H9 (cell line): ENCODE results near the gene ZNF446. TPM values are rescaled to one million over a fixed set of nuclear protein-coding genes. Genes with fewer than 3 reads are reported as not detected.

Source experiments
- DNase-seq: peaks from one replicate; pipeline ENCODE4 v3.0.0-alpha.2; 2017
- H2AFZ ChIP-seq: one replicate; pipeline ENCODE4 v1.6.1; 2013; ENCODE audit warnings: mild to moderate bottlenecking, low read length, control low read depth, moderate library complexity
- H2AK5ac ChIP-seq: 2 replicates; pipeline ENCODE4 v1.6.1; 2013; ENCODE audit warnings: low read length, control low read depth, mixed read lengths; ENCODE audit not compliant: insufficient read length
- H2BK120ac ChIP-seq: one replicate; pipeline ENCODE4 v1.6.1; 2013; ENCODE audit warnings: low read depth, mild to moderate bottlenecking, low read length, control low read depth, inconsistent platforms; ENCODE audit not compliant: poor library complexity, severe bottlenecking
- H2BK12ac ChIP-seq: 2 replicates; pipeline ENCODE4 v1.6.1; 2013; ENCODE audit warnings: low read length, control low read depth, mixed read lengths, low read depth; ENCODE audit not compliant: insufficient read length
- H2BK15ac ChIP-seq: 2 replicates; pipeline ENCODE4 v1.6.1; 2013; ENCODE audit warnings: low read depth, low read length, control low read depth
- H2BK20ac ChIP-seq: one replicate; pipeline ENCODE4 v1.6.1; 2013; ENCODE audit warnings: low read depth, mild to moderate bottlenecking, low read length, control low read depth, inconsistent platforms; ENCODE audit not compliant: poor library complexity, severe bottlenecking
- H2BK5ac ChIP-seq: 2 replicates; pipeline ENCODE4 v1.6.1; 2013; ENCODE audit warnings: low read length, control low read depth, mixed read lengths; ENCODE audit not compliant: insufficient read length
- H3K14ac ChIP-seq: 2 replicates; pipeline ENCODE4 v1.6.1; 2013; ENCODE audit warnings: low read length, control low read depth; ENCODE audit not compliant: insufficient read depth
- H3K18ac ChIP-seq: 2 replicates; pipeline ENCODE4 v1.6.1; 2013; ENCODE audit warnings: low read depth, mild to moderate bottlenecking, mixed read lengths, low read length, control low read depth; ENCODE audit not compliant: insufficient read length
- H3K23ac ChIP-seq: 2 replicates; pipeline ENCODE4 v1.6.1; 2013; ENCODE audit warnings: low read length, control low read depth, mixed read lengths, low read depth; ENCODE audit not compliant: insufficient read length
- H3K23me2 ChIP-seq: 2 replicates; pipeline ENCODE4 v1.6.1; 2013; ENCODE audit warnings: low read depth, mild to moderate bottlenecking, mixed read lengths, low read length, control low read depth; ENCODE audit not compliant: insufficient read length, poor library complexity, severe bottlenecking
- H3K27ac ChIP-seq: 2 replicates; pipeline ENCODE4 v1.5.1; 2013; ENCODE audit warnings: low read length, control low read depth, mixed read lengths, low read depth; ENCODE audit not compliant: insufficient read length
- H3K27me3 ChIP-seq: 2 replicates; pipeline ENCODE4 v1.6.1; 2013; ENCODE audit warnings: low read length, control low read depth, inconsistent platforms; ENCODE audit not compliant: insufficient read depth
- H3K4ac ChIP-seq: 2 replicates; pipeline ENCODE4 v1.6.1; 2013; ENCODE audit warnings: low read depth, mild to moderate bottlenecking, control low read depth, inconsistent platforms, low read length, moderate library complexity
- H3K4me1 ChIP-seq: 2 replicates; pipeline ENCODE4 v1.6.1; 2013; ENCODE audit warnings: low read length, control low read depth, inconsistent platforms; ENCODE audit not compliant: insufficient read depth
- H3K4me2 ChIP-seq: 2 replicates; pipeline ENCODE4 v1.6.1; 2013; ENCODE audit warnings: low read length, control low read depth, mixed read lengths; ENCODE audit not compliant: insufficient read length, insufficient read depth
- H3K56ac ChIP-seq: 2 replicates; pipeline ENCODE4 v1.6.1; 2013; ENCODE audit warnings: low read depth, mild to moderate bottlenecking, mixed read lengths, low read length, control low read depth; ENCODE audit not compliant: insufficient read length
- H3K79me1 ChIP-seq: 2 replicates; pipeline ENCODE4 v1.6.1; 2013; ENCODE audit warnings: low read depth, mild to moderate bottlenecking, moderate library complexity, low read length, control low read depth, inconsistent platforms; ENCODE audit not compliant: insufficient read depth, poor library complexity, severe bottlenecking
- H3K79me2 ChIP-seq: 2 replicates; pipeline ENCODE4 v1.6.1; 2013; ENCODE audit warnings: low read length, control low read depth, inconsistent platforms; ENCODE audit not compliant: insufficient read depth
- H3K9ac ChIP-seq: 2 replicates; pipeline ENCODE4 v1.6.1; 2013; ENCODE audit warnings: low read length, control low read depth, mixed read lengths; ENCODE audit not compliant: insufficient read length; ENCODE audit errors: extremely low read depth
- H3K9me3 ChIP-seq: one replicate; pipeline ENCODE4 v1.6.1; 2013; ENCODE audit warnings: low read depth, low read length, inconsistent platforms; ENCODE audit not compliant: control insufficient read depth
- H3T11ph ChIP-seq: one replicate; pipeline ENCODE4 v1.6.1; 2013; ENCODE audit warnings: mild to moderate bottlenecking, low read length, control low read depth, inconsistent platforms
- H4K20me1 ChIP-seq: one replicate; pipeline ENCODE4 v1.6.1; 2013; ENCODE audit not compliant: control insufficient read depth, insufficient read length, insufficient read depth
- H4K5ac ChIP-seq: 2 replicates; pipeline ENCODE4 v1.6.1; 2013; ENCODE audit warnings: low read depth, mild to moderate bottlenecking, mixed read lengths, low read length, control low read depth; ENCODE audit not compliant: insufficient read length
- H4K8ac ChIP-seq: replicated peaks from 2 replicates; pipeline ENCODE4 v1.6.1; 2013; ENCODE audit warnings: low read length, control low read depth, mixed read lengths, low read depth; ENCODE audit not compliant: insufficient read length
- H4K91ac ChIP-seq: 2 replicates; pipeline ENCODE4 v1.6.1; 2013; ENCODE audit warnings: low read depth, mild to moderate bottlenecking, moderate library complexity, mixed read lengths, low read length, control low read depth; ENCODE audit not compliant: insufficient read length
- H3K27ac Mint-ChIP-seq, 3 experiments: 2 replicates in 2 of 3; 3 replicates in 1 of 3; pipeline ENCODE4 v1.8.0; 2020 to 2021; ENCODE audit warnings: mixed read lengths in 3 of 3, mild to moderate bottlenecking in 1 of 3, moderate library complexity in 1 of 3
- H3K27me3 Mint-ChIP-seq: 2 replicates; pipeline ENCODE4 v1.8.0; 2021; ENCODE audit warnings: low read depth, mild to moderate bottlenecking, moderate library complexity, mixed read lengths
- H3K36me3 Mint-ChIP-seq, 3 experiments: 2 replicates in 2 of 3; 3 replicates in 1 of 3; pipeline ENCODE4 v1.8.0; 2020 to 2021; ENCODE audit warnings: low read depth in 3 of 3, mixed read lengths in 3 of 3; ENCODE audit not compliant: insufficient read depth in 1 of 3
- H3K4me1 Mint-ChIP-seq, 2 experiments: 2 replicates each; pipeline ENCODE4 v1.8.0; 2020; ENCODE audit warnings: mixed read lengths in 2 of 2
- H3K4me3 Mint-ChIP-seq, 2 experiments: 2 replicates in 1 of 2; 3 replicates in 1 of 2; pipeline ENCODE4 v1.8.0; 2020 to 2021; ENCODE audit warnings: mild to moderate bottlenecking in 2 of 2, mixed read lengths in 2 of 2, moderate library complexity in 1 of 2
- H3K9me3 Mint-ChIP-seq, 2 experiments: 2 replicates in 1 of 2; 3 replicates in 1 of 2; pipeline ENCODE4 v1.8.0; 2020; ENCODE audit warnings: mild to moderate bottlenecking in 2 of 2, mixed read lengths in 2 of 2, moderate library complexity in 1 of 2
- CTCF ChIP-seq: fragments of 200-600 bp; sonication (generic); conservative IDR thresholded peaks from 3 replicates; pipeline ENCODE4 v1.8.0; 2021; ENCODE audit warnings: antibody characterized with exemption, mild to moderate bottlenecking
- WGBS: extraction: QIAGEN DNeasy Blood & Tissue Kit; methylation state at CpG from one replicate; pipeline ENCODE4 v1.1.7; 2013; ENCODE audit warnings: missing lambda C conversion rate, low lambda C conversion rate, mixed read lengths; ENCODE audit not compliant: insufficient read length; ENCODE audit errors: extremely low coverage; 5-methylcytosine and 5-hydroxymethylcytosine counted together
- total RNA-seq: library from RNA; stranded (reverse); gene quantifications from 2 replicates; pipeline ENCODE4 v1.2.1, GENCODE V29; 2021

ZNF446 gene
- total RNA-seq, 1 experiment from 2014 or later: 7.6 TPM

GRCh38 chr19:58455306-58455705 lies 20.8 kb upstream of the ZNF446 start:
- Histone ChIP-seq H2BK120ac (no peak overlapping the region), H3K23me2 (peaks cover 3% of the 10 kb centered on the region), H2BK20ac (no peak overlapping the region), H2AK5ac (no peak overlapping the region), H3K79me1 (no peaks in the 10 kb centered on the region), H2BK15ac (no peak overlapping the region), H2AFZ (no peak overlapping the region), H3K23ac (no peak overlapping the region), H3T11ph (no peak overlapping the region), H4K5ac (no peak overlapping the region), H3K9ac (no peak overlapping the region), H4K20me1 (no peaks in the 10 kb centered on the region), H3K4ac (no peak overlapping the region), H2BK12ac (no peak overlapping the region), H3K9me3 (no peaks in the 10 kb centered on the region), H3K56ac (no peak overlapping the region), H4K91ac (no peak overlapping the region), H3K27me3 (peaks cover 3% of the 10 kb centered on the region; the same call in 1 of the 2 replicates), H3K4me2 (no peak overlapping the region), H3K79me2 (no peaks in the 10 kb centered on the region), H3K27ac (no peak overlapping the region), H3K18ac (no peak overlapping the region), H3K4me1 (no peaks in the 10 kb centered on the region), H3K14ac (no peak overlapping the region), H4K8ac (no peak overlapping the region), H2BK5ac (no peak overlapping the region)
- Mint-ChIP-seq H3K4me1 (peaks cover 12 to 13% of the 10 kb centered on the region in 2 experiments), H3K27ac (no peak overlapping the region), H3K36me3 (peaks cover 3 to 9% (median 5%) of the 10 kb centered on the region in 3 experiments; a peak in 4 of 7 replicates), H3K4me3 (no peak overlapping the region), H3K9me3 (no peaks in the 10 kb centered on the region), H3K27me3 (peaks cover 25% of the 10 kb centered on the region)
- no peak for DNase-seq
- TF ChIP-seq CTCF: no peak
- WGBS: no CpG with 5 or more reads among the region's 21 CpGs
